Upper lobe of left lung (tissue), 6 donors: ENCODE data around the gene PDLIM4. TPM values are rescaled to one million over a fixed set of nuclear protein-coding genes. Genes with fewer than 3 reads are reported as not detected.

Experiments
- ATAC-seq, 2 donors: fragments of 200-7000 bp; cut with Tn5 transposase; one replicate each; pipeline ENCODE4 v1.9.1; 2022; ENCODE audit warnings: mild to moderate bottlenecking in 2 of 2, moderate library complexity in 2 of 2; ENCODE audit not compliant: low FRiP score in 2 of 2
- DNase-seq, 2 donors: peaks; one replicate each; pipeline ENCODE4 v3.0.0-alpha.2; 2019 to 2020
- H3K27ac ChIP-seq, 4 donors: fragments of 200-600 bp; sonication (generic); one replicate each; pipeline ENCODE4 v1.5.1; 2016 to 2019
- H3K27me3 ChIP-seq, 4 donors: fragments of 200-600 bp; sonication (generic); one replicate each; pipeline ENCODE4 v1.5.1; 2017 to 2019
- H3K36me3 ChIP-seq, 4 donors: fragments of 200-600 bp; sonication (generic); one replicate each; pipeline ENCODE4 v1.5.1; 2016 to 2019
- H3K4me1 ChIP-seq, 4 donors: fragments of 200-600 bp; sonication (generic); one replicate each; pipeline ENCODE4 v1.5.1; 2018 to 2019
- H3K4me3 ChIP-seq, 4 donors: fragments of 200-600 bp; sonication (generic); one replicate each; pipeline ENCODE4 v1.5.1; 2017 to 2019; ENCODE audit warnings: mild to moderate bottlenecking in 2 of 4, moderate library complexity in 1 of 4
- H3K9me3 ChIP-seq, 4 donors: fragments of 200-600 bp; sonication (generic); one replicate each; pipeline ENCODE4 v1.5.1; 2018 to 2019
- EP300 ChIP-seq, 4 donors: sonication (generic); formaldehyde crosslinking; IDR thresholded peaks; one replicate each; pipeline ENCODE4 v1.5.1; 2017; ENCODE audit warnings: antibody characterized with exemption in 4 of 4, control low read depth in 2 of 4
- POLR2A ChIP-seq, 4 donors: fragments of 450-650 bp; IDR thresholded peaks; one replicate each; pipeline ENCODE4 v1.5.1; 2016 to 2017; ENCODE audit warnings: antibody characterized with exemption in 4 of 4, mild to moderate bottlenecking in 2 of 4
- POLR2AphosphoS5 ChIP-seq, 2 donors: sonication (generic); formaldehyde crosslinking; IDR thresholded peaks; one replicate each; pipeline ENCODE4 v1.5.1; 2017; ENCODE audit warnings: antibody characterized with exemption in 2 of 2
- WGBS, 2 donors: methylation state at CpG; one replicate each; pipeline ENCODE4 v1.1.5; 2017 to 2018; 5-methylcytosine and 5-hydroxymethylcytosine counted together
- total RNA-seq, 6 donors: library from RNA; depleted of rRNA in 4 of 6; stranded (reverse); fragments of >200 nt in 4 of 6; gene quantifications; one replicate each; pipeline versions ENCODE4 v1.1.0 to v1.2.1, GENCODE V29; 2016 to 2021
- TF ChIP-seq, protein P1 (sequence below), 6 experiments: fragments of 450-650 bp in 4 of 6; fragments of 200-600 bp in 2 of 6; sonication (generic) in 2 of 6; IDR thresholded peaks; one replicate each; pipeline ENCODE4 v1.5.1; 2016 to 2019; ENCODE audit warnings: antibody characterized with exemption in 6 of 6
- donor health status: DM: no; HTN: no; CAD: no; lungs with moderate emphysema.
- donor health status: DM: no; HTN: yes; CAD: no; lungs with severe emphysema.

The PDLIM4 gene
- total RNA-seq, 6 donors from 2014 or later, result 3.3 to 14.2 (median 10.6) TPM

DNA sequence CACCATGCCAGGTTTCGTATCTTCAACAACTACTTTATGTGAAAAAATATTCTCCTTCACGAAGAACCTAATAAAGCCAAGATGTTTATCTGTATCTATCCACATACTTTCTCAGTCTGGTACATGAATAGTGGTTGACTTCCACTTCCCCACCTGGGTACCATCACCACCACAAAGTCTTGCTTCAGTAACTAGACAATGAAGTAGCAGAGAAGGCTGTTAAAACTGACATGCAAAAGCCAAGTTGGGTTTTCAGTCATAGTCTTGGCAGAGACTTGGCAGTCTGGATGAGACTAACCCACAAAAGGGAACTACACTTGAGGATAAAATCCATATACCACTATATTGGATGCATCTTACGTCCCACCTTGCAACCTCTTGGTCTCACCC is 34.9 kb upstream of the PDLIM4 start:
- Histone ChIP-seq H3K4me1 (peaks cover 24 to 50% (median 37%) of the 10 kb centered on the region in 4 donors), H3K36me3 (peaks cover 0 to 4% (median 0%) of the 10 kb centered on the region in 4 donors), H3K27ac (peak overlapping the region; percentile 16 to 66 (median 54))

DNA sequence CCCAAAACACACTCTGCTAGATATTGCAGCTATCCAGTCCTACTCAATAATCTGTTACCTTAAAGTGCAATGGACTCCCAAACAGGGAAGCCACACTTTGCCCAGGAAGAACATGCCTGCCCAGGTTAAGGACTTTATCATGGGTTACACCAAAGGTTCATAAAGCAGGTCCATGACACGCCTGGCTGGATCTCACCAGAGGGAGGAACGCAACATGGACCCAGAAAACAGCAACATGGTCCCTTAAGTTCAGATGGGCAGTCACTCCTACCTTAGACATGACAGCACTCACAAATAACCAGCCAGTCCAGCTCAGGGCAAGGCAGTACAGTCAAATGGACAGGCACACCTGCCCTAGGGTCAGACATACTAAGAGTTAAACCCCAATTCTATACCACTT is 33.6 kb upstream of the PDLIM4 start:
- Histone ChIP-seq H3K4me1 (peaks cover 24 to 57% (median 40%) of the 10 kb centered on the region in 4 donors), H3K27ac (peak overlapping the region in 3 of 4 donors; percentile 32 to 93 (median 40)), H3K9me3 (no peaks in the 10 kb centered on the region), H3K4me3 (no peak overlapping the region), H3K36me3 (no peaks in the 10 kb centered on the region), H3K27me3 (no peaks in the 10 kb centered on the region)
- ATAC-seq (no peak), DNase-seq (no peak)
- 94 to 100% methylated on average over 2 of the region's 2 CpGs for WGBS, 2 donors
- TF ChIP-seq POLR2AphosphoS5 (IDR thresholded peaks at IDR 0.05) (no peak), EP300 (IDR thresholded peaks at IDR 0.05) (no peak), POLR2A (IDR thresholded peaks at IDR 0.05) (no peak)
- TF ChIP-seq, protein P1, sequence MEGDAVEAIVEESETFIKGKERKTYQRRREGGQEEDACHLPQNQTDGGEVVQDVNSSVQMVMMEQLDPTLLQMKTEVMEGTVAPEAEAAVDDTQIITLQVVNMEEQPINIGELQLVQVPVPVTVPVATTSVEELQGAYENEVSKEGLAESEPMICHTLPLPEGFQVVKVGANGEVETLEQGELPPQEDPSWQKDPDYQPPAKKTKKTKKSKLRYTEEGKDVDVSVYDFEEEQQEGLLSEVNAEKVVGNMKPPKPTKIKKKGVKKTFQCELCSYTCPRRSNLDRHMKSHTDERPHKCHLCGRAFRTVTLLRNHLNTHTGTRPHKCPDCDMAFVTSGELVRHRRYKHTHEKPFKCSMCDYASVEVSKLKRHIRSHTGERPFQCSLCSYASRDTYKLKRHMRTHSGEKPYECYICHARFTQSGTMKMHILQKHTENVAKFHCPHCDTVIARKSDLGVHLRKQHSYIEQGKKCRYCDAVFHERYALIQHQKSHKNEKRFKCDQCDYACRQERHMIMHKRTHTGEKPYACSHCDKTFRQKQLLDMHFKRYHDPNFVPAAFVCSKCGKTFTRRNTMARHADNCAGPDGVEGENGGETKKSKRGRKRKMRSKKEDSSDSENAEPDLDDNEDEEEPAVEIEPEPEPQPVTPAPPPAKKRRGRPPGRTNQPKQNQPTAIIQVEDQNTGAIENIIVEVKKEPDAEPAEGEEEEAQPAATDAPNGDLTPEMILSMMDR (IDR thresholded peaks at IDR 0.05), result no peak

More for the DNA sequence above, 34.9 kb upstream of the PDLIM4 start:
- no peak overlapping the region for H3K4me3 ChIP-seq
- no peaks in the 10 kb centered on the region for H3K9me3 ChIP-seq
- ATAC-seq (no peak), DNase-seq (no peak)
- no peaks in the 10 kb centered on the region for H3K27me3 ChIP-seq
- TF ChIP-seq POLR2AphosphoS5 (IDR thresholded peaks at IDR 0.05) (no peak), EP300 (IDR thresholded peaks at IDR 0.05) (no peak), POLR2A (IDR thresholded peaks at IDR 0.05) (no peak)
- TF ChIP-seq, protein P1 (IDR thresholded peaks at IDR 0.05), result no peak
- WGBS, 2 donors, result 86% methylated on average over 3 of the region's 3 CpGs

DNA sequence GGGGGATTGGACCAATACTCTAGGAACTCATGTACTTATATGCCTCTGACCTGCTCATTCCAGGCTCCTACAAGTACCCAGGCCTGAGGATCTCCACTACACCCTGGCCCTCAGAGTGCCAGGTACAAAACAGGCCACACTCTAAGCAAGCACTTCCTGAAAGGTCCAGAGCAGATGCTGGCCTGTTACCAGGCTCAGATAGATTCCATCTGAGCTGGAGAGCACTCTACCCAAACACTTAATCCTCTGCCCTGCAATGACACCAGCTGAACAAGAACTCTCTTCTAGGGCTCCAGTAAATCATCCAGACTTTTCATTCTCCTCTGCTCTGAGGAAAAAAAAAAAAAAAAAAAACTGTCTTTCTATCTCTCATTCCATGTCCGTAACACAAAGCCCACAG is 32.8 kb upstream of the PDLIM4 start:
- DNase-seq (peak in 1 of 2 donors; percentile 81), ATAC-seq (peak in 1 of 2 donors; percentile 54)
- Histone ChIP-seq H3K4me3 (peak overlapping the region in 1 of 4 donors; percentile 74), H3K9me3 (no peaks in the 10 kb centered on the region), H3K27me3 (no peaks in the 10 kb centered on the region), H3K27ac (peak overlapping the region in 3 of 4 donors; percentile 32 to 93 (median 40)), H3K36me3 (no peaks in the 10 kb centered on the region), H3K4me1 (peaks cover 24 to 57% (median 40%) of the 10 kb centered on the region in 4 donors)
- TF ChIP-seq, protein P1 (IDR thresholded peaks at IDR 0.05), result no peak
- TF ChIP-seq POLR2AphosphoS5 (IDR thresholded peaks at IDR 0.05) (no peak), EP300 (IDR thresholded peaks at IDR 0.05) (peak in 1 of 4 donors; percentile 39), POLR2A (IDR thresholded peaks at IDR 0.05) (no peak)
- 62 to 68% methylated on average over 1 of the region's 1 CpG for WGBS, 2 donors

DNA sequence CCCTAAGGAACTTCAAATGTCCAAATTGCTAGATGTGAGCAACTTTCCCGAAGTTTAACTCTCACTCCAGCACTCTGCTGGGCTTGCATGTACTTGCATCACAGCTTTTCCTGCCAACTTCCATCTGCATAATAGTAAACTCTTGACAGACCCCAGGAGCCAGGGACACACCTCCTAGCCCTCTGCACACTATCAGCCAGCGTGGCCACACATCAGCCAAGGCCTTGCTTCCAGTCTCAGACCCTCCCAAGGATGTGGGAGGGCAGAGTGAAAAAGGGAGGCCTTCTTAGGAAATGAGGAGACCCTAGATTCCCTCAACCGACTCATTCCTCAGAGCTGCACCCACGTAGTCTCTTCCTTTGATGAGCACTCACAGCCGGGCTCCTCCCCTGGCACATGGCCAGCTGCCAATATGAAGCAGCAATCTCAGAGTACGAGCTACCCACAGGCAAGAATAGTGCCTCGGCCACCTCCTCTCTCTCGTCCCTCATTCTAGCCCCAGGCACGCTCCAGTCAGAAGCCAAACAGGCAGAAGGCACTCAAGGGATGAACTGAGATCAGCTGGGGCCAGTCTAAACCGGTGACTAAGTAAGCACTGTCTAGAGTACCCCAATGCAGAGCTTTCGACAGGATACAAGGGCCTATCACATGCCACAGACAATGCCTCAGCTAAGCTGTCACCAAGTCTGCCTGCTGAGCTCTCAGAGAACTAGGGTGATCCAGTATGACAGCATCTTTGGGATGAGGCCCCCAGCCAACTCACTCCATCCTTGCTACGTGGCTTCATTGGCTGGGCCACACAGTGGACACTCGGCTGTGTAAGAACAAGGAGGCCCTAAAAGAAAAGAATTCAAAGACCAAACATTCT is 32.1 kb upstream of the PDLIM4 start:
- TF ChIP-seq, protein P1 (IDR thresholded peaks at IDR 0.05), result no peak
- no peak for TF ChIP-seq POLR2AphosphoS5 (IDR thresholded peaks at IDR 0.05)
- no peak for TF ChIP-seq POLR2A (IDR thresholded peaks at IDR 0.05)
- no peak for TF ChIP-seq EP300 (IDR thresholded peaks at IDR 0.05)
- Histone ChIP-seq H3K9me3 (no peaks in the 10 kb centered on the region), H3K4me3 (peak overlapping the region in 1 of 4 donors; percentile 74), H3K27me3 (no peaks in the 10 kb centered on the region), H3K27ac (peak overlapping the region; percentile 36 to 93 (median 62)), H3K4me1 (peaks cover 22 to 57% (median 40%) of the 10 kb centered on the region in 4 donors), H3K36me3 (no peaks in the 10 kb centered on the region)
- peak; percentile 12 to 44 for DNase-seq
- WGBS, 2 donors, result 46 to 52% methylated on average over 11 to 13 of the region's 13 CpGs
- peak in 1 of 2 donors; percentile 51 for ATAC-seq
